GM21529 (cell line): Measurements from ENCODE around the gene KRT78.

ENCODE experiments used
- ATAC-seq: cut with Tn5 transposase; IDR thresholded peaks from one replicate; pipeline ENCODE4 v1.9.1; 2021; ENCODE audit not compliant: unreplicated experiment

The KRT78 gene

DNA sequence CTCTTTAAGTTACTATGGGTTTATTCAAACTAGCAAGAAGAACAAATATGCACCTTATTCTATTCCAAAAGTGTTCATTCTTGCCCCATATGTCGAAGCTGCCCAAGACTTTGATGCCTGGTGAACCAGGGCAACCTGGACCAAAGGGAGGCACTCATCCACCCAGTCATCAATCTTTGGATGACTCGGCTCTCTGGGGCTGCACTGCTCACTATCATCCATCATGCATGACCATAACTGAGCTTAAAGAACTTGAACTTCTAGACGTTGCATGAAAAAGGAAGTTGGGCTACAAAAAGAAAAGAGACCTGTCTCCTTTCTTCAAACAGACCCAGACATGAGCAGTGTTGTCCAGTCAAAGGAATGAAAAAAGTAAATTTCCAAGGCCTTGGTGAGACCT lies 36.0 kb downstream of the KRT78 start:
- ATAC-seq: no peak

DNA sequence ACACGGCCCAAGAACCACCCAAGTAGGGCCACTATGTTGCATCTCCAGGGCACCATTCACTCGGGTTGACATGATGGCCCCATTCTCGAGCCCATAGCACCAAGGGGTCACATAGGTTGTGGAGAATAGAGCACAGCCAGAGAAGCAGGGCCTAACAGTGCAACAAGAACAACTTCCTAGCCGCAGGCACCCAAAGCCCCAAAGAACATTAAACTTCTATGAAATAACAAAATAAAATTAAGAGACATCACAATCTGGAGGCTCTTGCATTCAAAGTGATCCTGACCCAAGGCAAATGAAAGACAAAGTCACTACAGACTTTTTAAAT lies 36.8 kb downstream of the KRT78 start:
- ATAC-seq: no peak

DNA sequence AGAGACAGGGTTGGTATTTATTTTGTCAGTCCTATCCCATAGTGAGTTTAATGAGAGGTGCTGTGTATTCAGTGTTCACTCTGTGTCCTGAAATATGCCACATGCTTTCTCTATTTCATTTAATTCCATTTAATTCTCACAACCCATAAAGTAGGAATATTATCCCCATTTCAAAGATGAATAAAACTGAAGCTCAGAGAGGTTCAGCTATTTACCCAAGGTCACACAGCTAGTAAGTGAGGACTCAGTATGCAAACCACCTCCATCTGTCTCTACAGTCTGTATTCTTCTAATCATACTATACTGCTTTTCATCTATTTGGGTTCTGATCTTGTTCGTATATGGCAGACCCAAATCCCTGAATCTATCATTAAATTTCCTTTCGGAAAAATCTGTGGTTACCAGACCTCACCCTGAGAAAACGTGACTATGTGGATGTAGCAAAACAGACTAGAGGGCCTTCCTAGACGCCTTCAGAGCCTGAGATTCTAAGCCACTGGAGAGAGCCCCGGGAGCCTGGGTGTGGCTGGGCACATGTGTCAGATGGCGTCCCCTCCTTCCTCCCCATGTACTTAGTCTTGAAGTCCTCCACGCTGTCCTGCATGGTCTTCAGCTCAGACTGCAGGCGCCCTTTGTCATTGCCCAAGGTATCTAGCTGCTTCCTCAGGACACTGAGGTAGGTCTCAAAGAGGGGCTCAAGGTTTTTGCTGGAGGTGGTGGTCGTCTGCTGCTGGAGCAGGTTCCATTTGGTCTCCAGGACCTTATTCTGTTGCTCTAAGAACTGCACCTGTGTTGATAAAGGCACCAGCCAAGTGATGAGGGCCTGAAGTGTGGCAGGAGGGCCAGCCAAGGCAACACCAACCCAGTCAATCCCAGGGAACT lies 37.4 kb downstream of the KRT78 start:
- no peak for ATAC-seq

- ATAC-seq: no peak
Measured at GRCh38 chr12:52810554-52810953, 38.2 kb downstream of the KRT78 start.

DNA sequence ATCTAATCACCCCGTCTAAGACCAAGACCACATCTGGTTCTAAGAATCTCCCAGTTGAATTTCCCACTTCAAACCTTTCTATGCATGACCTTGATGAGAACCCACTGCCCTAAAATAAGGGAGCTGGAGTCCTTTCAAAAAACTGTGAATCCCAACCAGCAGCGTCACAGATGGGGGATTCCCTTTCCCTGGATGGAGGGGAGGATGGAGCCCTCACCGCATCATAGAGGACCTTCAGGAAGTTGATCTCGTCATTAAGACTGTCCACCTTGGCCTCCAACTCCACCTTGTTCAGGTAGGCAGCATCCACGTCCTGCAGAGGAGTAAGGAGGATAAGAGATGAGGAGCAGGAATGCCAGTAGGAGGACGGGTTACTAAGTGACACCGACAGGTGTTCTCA lies 39.6 kb downstream of the KRT78 start:
- no peak for ATAC-seq

DNA sequence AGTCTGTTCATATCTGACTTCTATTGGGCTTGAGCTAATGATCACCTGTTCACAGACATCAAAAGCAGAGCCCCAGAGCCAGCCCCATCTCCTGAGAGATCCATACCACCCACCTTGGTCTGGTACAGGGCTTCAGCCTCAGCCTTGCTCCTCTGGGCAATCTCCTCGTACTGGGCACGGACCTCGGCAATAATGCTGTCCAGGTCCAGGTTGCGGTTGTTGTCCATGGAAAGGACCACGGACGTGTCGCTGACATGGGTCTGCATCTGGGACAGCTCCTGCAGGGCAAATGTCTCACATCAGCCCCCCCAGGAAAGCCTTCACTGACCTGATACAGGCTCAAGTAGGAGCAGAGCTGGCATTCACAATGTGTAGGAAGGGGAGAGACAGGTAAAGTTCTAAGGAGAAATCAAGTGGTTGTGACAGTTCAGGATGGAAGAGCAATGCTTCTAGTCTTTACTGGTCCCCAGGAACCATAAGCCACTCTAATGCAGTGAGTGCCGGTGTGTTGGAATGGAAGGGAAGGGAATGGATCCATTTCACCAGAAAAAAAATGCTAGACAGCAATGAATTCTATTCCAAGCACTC lies 40.1 kb downstream of the KRT78 start:
- no peak for ATAC-seq

DNA sequence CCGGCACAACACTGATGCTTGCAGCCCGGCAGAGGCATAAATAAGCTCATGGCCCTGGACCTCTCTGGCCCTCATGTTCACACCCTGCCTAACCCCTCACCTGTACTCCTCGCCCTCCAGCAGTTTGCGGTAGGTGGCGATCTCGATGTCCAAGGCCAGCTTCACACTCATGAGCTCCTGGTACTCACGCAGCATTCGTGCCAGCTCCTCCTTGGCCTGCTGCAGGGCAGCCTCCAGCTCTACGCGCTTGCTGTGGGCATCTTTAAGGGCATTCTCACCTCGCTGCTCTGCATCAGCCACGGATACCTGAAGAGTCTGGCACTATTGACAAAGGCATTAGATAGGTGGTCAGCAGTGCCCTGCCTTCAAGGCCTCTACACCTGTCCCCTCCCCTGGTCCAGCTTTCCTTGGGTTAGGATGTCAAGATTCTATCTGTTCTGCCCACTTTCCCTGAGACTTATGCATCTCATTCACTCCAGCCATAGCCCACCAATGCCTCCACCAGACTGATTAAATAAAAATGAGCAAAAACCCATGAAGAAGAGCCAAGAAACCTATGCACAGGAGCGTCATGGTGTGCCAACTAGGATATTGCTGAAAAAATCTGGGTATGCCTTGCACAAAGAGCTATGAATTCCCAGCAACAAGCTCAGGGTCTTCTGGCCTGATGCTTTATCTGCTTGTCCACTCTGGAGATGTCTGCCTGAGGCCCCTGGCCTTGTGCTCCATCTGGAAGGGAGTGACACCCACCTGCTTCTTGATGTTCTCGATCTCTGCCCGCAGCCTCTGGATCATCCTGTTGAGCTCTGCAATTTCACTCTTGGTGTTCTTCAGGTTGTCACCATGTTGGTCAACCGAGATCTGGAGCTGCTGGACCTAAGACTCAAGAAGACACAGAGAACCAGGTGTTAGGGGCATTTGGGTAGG lies 41.0 kb downstream of the KRT78 start:
- ATAC-seq: no peak

DNA sequence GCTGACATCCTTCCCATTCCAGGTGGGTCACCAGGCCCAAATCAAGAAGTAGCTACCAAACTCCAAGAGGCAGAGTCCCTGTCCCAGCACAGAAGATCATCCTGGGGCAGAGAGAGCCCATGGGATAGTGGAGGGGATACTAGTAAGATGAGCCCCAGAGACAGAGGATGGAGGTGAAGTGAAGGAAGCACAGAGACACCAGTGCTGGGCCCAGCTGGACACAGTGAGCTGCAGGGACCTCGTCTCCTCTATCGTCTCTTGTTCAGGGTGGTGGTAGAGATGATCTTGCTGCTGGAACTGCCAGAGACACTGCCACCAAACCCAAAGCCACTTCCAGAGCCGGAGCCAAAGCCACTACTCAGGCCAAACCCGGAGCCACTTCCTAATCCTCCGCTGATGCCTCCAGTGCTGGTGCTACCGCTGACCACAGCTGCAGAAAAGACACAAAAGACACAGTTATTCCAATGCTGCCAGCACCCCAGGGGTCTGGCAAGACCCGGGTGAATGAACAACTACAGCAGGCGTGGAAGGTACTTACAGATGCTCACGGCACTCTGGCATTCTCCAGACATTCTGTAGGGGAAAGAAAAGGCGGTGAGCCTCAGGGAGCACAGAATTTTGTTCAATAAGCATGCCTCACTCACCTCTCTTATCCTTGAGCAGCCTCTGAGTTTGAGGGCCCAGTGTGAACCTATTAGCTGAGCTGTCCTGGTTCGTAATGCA lies 41.8 kb downstream of the KRT78 start:
- ATAC-seq: no peak

GRCh38 chr12:52806169-52806811 lies 42.5 kb downstream of the KRT78 start:
- ATAC-seq: no peak

- no peak for ATAC-seq
Measured at GRCh38 chr12:52805739-52806138, 43.1 kb downstream of the KRT78 start.

- no peak for ATAC-seq
Measured at GRCh38 chr12:52805000-52805399, 43.8 kb downstream of the KRT78 start.

DNA sequence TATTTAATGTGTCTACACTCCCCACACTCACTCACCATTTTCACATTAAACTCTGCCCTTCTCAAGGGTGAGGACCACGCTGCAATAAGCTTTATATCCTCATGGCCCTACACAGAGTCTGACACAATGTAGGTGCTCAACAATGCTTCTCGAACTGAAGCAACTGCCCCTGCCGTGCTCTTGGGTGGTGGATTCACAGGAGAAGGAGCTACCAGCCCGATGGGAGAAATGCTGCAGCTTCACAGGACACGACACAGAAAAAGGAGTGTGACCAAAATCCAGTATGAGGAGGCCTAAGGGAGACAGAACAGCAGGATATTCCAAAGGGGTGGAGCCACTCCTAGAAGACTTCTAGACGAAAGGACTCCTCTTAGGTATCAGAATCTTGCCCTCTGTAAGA lies 46.4 kb downstream of the KRT78 start:
- no peak for ATAC-seq

DNA sequence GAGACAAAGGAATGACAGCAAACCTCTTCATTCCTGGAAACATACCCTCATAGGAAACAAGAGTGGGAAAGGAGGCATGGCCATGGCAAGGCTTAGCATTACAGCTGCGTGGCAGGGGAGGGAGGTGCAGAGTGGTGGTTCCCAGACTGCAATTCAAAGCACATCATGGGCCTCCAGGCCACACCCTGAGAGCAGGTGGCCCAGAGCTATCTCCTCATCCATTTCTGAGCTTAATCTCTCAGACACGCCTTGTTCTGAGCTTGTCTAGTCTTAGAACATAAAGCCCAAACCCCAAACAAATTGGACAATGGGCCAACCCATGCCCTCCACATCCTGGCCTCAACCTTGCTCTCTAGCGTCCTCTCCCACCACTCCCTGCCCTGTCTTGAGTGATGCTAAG lies 47.0 kb downstream of the KRT78 start:
- ATAC-seq: no peak

GRCh38 chr12:52800259-52800917 lies 48.4 kb downstream of the KRT78 start:
- ATAC-seq: no peak

DNA sequence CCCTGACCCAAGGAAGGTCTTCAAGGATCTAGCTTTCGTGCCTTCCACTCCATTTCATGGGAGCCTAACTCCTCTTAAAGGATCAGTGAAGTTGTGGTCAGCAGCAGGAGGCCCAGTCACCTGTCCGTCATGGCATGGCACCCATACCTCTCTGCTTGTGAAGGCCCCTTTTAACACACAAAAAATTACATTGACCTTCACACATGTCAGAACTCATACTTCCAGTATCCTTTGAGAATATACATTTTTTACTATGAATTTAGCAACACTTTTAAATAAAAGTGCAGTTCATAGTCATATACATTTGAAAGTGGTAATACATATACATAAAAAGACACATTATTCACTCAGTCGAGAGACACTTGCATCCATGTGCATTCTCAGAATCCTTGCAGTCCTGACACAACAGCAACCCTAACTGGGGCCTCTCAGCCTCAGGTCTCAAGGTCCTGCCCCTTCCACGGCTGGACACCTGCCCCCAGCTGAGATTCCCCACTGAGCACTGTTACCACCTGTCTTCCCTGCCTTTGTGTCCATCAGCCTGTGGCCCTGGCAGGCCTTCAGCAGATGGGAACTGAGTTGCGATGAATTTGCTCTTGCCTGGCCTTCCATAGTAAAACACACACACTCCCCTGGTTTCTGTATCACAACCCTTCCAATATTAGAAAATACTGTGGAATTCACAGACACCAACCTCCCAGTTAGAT lies 49.1 kb downstream of the KRT78 start:
- no peak for ATAC-seq

DNA sequence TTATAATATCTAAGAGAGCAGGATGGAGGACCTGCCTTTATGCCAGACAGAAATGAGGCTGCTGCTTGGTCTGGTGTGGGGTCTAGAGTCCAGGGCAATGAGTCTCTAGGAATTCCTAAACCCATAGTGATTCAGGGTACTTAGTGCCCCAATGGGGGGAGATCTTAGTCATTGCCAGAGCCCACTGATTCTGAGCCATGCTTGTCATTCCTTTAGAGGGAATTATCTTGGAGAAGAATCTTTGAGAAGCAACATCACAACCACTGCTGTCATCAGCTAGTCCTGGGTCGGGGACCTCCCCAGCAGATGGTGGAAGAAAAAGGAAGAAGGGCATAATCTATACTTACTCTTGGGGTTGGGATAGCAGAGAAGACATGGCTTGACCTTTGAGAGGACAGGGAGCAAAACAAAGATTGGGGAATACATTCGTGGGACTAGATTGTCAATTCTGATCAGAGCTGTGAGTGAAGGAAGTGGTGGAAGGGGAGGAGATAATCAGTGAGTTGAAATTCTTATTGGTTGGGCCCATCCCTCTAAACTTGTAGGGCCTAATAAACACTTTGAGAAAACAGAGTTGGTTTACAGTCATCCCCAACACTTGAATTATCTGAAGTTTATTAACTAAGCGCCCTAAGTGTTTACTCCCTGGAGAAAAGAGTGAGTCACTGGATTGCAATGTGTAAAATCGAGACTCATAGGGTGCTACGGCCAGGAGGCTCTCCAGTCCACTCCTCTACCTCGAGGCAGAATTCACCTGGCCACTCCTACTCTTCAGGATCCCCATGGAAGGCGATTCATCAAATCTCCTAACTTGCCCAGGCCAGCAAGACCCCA lies 49.9 kb downstream of the KRT78 start:
- ATAC-seq: no peak

DNA sequence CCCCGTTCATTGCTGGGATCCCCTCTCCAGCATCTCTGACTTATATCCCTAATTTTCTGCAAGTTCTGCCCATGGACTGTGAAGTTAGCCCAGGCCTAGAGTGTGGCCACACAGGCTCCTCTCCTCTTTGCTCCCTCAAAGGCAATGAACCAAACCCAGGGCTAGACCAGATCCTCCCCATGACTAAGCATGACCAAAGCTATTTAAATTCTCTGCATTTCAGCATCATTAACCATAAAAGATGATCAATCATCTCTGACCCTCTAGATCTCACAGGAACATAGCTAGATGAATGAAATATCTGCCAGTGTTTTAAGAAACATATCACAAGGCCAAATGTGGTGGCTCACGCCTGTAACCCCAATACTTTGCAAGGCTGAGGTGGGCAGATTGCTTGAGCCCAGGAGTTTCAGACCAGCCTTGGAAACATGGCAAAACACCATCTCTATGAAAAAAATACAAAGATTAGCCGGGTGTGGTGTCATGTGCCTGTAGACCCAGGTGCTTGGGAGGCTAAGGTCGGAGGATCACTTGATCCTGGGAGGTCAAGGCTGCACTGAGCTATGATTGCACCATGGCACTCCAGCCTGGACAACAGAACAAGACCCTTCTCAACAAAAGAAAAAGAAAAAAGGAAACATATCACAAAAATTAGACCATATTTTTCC lies 50.7 kb downstream of the KRT78 start:
- no peak for ATAC-seq

DNA sequence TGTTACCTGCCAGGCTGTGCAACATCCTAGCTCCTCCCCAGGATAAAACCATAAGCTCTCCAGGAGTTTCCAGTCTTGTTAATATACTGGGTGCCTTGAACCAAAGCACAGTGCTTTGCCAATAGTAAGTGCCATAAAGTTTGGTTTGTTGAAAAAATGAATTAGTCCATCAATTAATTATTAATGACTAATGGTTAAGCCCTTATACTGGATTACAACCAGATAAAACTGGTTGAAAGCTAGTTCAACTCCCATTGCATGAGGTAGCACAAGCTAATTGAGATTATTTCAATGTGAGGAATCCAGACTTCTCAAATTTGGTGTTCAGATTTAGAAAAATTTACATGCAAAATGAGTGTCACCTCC lies 51.3 kb downstream of the KRT78 start:
- ATAC-seq: no peak
